HG03378 (cell line): Measurements from ENCODE around the gene ZFHX2.

Source experiments
- ATAC-seq: cut with Tn5 transposase; IDR thresholded peaks from one replicate; pipeline ENCODE4 v1.9.1; 2021; ENCODE audit warnings: mild to moderate bottlenecking, moderate library complexity; ENCODE audit not compliant: unreplicated experiment

The ZFHX2 gene

GRCh38 chr14:23561873-23562821 is 10.6 kb upstream of the ZFHX2 start:
- ATAC-seq: no peak

DNA sequence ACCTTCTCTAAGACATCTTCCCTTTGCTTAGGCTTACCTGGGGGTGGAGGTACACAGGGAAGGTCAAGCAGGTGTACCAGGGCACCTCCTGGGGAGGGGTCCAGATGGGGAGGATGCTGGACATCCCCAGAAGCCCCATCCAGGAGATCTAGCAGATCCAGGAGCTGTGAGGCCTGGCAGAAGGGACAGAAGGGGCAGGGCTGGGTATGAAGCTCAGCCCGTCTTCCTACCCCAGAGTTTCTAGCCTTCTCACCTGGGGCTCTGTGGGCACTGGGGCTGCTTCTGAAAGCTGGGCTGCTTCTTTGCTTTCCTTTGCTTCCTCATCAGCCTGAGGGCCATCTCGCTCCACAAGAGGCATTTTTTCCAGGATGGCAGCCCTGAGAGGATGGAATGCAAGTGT is 9.7 kb upstream of the ZFHX2 start:
- ATAC-seq: no peak

DNA sequence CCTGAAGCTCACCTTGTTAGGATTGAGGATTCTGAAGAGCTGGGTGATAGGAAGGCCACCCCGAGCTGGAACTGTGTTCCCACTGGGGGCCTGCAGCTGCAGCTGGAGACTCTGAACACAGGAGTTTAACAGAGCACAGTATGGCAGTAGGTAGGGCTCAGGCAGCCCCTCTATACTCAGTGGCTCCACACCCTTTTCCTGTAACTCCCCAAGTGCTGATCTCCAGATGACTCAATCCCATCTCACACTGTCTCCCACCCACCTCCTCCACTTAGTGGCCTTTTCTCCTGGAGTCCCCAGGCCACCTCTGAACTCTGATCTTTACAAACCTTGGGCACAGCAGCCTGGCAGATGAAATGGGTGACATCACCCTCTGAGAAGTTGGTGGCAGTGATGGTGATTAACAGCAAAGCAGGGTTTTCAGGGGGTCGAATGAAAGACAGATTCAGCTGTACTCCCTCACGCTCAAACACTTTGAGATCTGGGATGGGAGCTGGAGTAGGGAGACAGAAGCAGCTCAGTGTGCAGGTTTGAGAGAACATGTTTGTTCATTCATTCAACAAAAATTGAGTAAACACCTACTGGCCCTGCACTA is 8.5 kb upstream of the ZFHX2 start:
- ATAC-seq: no peak

DNA sequence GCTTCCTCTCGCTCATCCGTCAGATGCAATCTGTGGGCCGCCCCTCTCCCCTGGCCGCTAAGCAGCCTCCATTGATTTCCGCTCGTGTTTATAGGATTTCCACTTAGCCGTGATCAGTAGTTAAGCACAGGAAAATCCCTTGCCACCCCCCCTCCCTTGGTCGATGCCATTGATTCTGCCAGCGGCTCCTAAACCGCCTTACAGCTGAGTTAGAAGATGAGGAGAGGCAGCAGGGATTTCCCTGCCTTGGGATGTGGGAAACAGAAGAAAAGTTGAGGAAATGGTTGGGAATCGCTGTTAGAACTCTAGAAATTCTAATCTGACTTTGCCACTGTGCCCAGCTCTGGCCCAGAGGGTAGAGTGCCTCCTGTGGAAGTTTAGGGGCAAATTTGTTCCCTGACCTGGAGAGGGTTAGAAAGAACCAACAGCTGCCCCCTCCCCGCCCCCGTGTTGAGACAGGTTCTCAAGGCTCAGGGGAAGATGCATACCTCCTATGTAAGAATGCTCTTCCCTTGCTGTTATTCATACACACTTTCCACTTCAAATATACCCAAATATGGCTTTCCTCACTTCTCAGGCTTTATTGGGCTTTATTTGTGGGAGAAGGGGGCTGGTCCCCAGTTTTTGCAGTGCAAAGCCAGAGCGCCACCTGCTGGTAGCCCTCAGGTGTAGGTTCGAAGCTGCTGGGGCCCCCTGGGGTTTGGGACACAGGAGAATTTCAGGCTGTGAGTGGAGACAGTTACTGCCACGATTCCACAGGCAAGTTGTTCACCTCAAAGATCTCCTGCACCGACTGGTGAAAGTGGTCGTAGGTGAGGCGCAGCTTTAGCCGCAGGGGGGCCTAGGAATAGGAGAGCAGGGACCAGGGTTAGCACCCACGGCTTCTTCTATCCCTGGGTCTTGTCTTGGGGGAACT is 7.7 kb upstream of the ZFHX2 start:
- ATAC-seq: no peak

- no peak for ATAC-seq
Measured at GRCh38 chr14:23558346-23559009, 6.9 kb upstream of the ZFHX2 start.

GRCh38 chr14:23557946-23558345 is 6.4 kb upstream of the ZFHX2 start:
- no peak for ATAC-seq

DNA sequence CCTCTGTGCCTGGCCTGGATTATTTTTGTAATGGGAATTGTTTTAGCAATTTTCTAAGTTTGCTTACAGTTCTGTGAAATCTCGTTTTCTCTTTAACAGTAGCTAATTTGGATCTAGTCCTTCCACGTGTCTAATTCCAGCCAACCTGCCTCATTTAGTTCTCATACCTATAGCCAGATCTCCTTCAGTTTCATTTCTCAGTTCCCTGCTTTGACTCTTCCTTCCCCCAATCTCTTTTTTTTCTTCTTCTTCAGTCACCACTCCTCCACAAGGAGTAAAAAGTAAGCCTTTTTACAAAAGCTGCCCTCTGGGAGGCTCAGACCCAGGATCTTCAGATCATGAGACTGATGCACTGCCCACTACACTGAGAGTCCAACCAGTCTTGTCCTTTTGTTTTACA is 6.0 kb upstream of the ZFHX2 start:
- ATAC-seq: no peak

- no peak for ATAC-seq
Measured at GRCh38 chr14:23556700-23557440, 5.3 kb upstream of the ZFHX2 start.

- ATAC-seq: peak; percentile 89
Measured at GRCh38 chr14:23555882-23556699, 4.5 kb upstream of the ZFHX2 start, which contains the start of gene THTPA. Gene THTPA (plus strand): TSS chr14:23556271. CDS start chr14:23556758, 487 bp downstream.

GRCh38 chr14:23555533-23555881 is 3.9 kb upstream of the ZFHX2 start:
- ATAC-seq: no peak

DNA sequence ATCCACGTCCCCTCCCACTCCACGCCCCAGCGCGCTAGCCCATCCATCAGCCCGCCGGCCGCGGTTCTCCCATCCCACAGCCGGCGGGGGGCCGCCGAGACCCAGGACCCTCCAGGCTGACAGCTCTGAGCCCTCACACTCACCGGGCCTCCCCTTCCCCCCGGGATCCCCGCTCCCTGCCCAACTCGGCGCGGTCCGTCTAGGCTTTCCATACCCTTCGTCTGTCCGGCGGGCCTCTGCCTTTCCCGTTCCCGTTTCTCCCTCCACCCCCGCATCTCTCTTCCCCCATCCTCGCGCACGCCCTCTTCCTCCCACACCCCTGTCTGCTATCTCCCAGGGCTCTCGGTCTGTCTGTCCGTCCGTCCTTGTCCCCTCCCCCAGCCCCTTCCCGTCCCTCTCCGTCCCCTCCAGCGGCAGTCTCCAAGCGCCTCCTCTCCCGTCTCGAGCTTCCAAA is 726 bp downstream of the ZFHX2 start:
- no peak for ATAC-seq

GRCh38 chr14:23550131-23550811 is 1.3 kb downstream of the ZFHX2 start:
- ATAC-seq: no peak

- ATAC-seq: no peak
Measured at GRCh38 chr14:23548351-23549318, 2.9 kb downstream of the ZFHX2 start.

DNA sequence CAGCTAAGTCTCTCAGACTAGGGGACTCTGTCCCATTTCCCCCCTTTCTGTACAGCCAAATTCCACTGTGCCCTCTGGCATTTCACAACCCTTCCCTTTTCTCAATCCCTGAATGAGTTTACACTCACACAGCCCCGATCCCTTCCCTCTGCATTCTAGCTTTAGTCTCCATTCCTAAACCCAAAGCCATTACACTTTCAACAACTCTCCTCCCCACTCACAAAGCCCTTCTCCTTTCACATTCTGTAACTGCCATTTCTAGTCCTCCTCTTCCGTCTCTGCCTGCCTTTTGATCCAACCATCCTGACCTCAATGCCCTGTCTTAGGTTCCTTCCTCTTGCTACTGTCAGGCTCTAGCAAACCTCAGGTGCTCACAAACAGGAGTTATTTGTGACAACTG is 3.6 kb downstream of the ZFHX2 start:
- no peak for ATAC-seq

DNA sequence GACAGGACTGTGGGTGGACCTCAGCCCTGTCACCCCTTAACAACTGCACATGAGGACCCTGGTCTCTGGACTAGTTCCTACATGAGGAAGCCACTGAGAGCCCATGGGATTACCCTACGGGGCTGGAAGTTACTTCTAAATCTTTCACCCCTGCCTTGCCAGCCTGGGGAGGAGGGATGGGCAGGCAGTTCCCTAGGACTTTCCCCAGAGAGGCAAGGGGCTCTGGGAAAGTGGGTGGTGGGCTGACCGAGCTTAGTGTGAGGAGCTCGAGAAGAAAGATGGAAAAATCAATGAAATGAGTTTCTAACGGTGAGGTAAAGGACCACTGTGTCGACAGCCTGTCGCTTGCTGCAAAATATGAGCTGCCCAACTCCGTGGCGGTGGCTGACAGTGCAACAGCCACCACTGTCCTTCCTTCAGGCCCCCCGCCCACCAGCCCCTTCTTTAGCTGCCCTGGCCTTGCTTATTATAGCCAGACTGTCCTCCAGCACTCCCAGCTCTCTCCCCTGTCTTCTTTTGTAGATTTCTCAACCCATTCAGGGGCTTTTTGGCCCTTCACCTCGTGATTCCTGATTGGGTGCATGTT is 5.0 kb downstream of the ZFHX2 start:
- no peak for ATAC-seq

DNA sequence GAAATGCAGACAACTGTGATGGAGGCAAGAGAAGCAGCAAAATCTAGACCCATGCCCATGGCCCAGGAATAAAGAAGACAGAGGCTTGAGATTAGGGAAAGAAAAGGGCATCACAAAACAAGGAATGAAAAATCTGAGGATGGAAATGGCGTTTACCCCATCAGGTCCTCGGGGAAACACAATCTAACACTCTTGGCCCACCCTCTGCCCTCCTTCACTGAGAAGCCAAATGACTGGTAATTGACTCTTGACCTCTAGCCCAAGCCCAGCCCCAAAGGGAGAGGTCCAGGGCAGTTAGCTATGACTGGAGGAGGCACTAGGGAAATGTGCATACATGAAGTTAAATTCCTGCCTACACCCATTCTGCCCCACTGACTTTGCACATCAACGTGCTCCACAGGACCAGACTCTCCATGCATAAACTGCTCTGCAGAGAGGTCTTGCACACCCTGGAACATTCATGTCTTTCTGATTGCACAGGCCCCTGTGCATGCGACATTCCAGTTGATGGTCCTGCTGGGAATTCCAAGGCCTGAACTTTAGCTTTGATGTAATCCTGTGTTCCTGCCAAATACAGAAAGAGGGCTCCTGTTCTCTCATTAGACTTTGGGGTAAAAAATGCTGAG is 5.7 kb downstream of the ZFHX2 start:
- no peak for ATAC-seq
